KOPT-K1 (cell line): ENCODE data around the gene ARHGAP15.

Experiments
- H3K27ac ChIP-seq: fragments of 200-600 bp; sonication (generic); 2 replicates; pipeline ENCODE4 v1.5.1; 2016; ENCODE audit warnings: antibody characterized with exemption, mild to moderate bottlenecking, low read depth, low read length; ENCODE audit not compliant: poor library complexity, severe bottlenecking
- H3K36me3 ChIP-seq: fragments of 200-600 bp; sonication (generic); 2 replicates; pipeline ENCODE4 v1.5.1; 2017; ENCODE audit warnings: antibody characterized with exemption, mild to moderate bottlenecking, low read length, moderate library complexity; ENCODE audit not compliant: insufficient read depth
- H3K9me3 ChIP-seq: fragments of 200-600 bp; sonication (generic); 2 replicates; pipeline ENCODE4 v1.5.1; 2017; ENCODE audit warnings: antibody characterized with exemption, low read length, mild to moderate bottlenecking; ENCODE audit not compliant: insufficient read depth, poor library complexity, severe bottlenecking

ARHGAP15 gene

GRCh38 chr2:143558665-143559064 lies 429.4 kb downstream of the ARHGAP15 start:
- H3K36me3 ChIP-seq: peaks cover 63% of the 10 kb centered on the region
- no peaks in the 10 kb centered on the region for H3K9me3 ChIP-seq
- H3K27ac ChIP-seq: no peak overlapping the region

DNA sequence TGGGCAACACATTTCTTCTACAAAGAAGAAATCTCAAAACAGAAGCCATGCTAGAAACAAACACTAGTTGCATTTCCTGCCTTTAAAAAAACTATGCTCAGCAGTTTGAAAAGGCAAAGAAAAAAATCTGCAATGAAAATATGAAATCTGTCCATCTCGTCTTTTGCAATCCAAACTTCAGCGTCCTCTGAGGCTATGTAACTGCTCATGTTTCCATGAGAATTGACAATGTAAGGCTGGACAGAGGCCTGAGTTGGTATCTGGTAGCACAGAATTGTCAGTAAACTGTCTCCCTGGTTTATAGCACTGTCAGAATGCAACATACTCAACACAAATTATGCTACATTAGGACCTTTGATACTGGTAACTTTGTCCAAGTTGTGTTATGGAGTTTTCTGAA lies 429.9 kb downstream of the ARHGAP15 start:
- peaks cover 63% of the 10 kb centered on the region for H3K36me3 ChIP-seq
- H3K27ac ChIP-seq: no peak overlapping the region

DNA sequence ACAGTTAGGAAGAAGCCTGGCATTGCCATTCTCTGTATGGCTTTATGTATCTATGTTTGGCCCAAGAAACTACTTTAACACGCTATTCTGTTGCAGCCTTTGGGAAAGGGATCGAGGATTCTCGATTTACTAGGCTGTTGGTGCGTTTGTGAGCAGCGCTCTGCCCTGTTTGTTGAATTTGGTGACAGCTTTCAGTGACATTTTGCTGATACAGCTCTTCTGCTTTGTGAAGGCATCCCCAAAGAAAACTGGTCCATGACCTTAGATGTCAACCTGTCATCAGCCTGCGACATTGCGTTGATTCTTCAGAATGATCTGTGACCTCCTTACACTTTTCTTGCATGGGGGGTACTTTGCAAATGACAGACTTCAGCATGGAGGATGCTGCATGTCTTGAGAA lies 431.5 kb downstream of the ARHGAP15 start:
- Histone ChIP-seq H3K27ac (no peak overlapping the region), H3K9me3 (no peaks in the 10 kb centered on the region), H3K36me3 (peaks cover 66% of the 10 kb centered on the region)

More for the DNA sequence above, 429.9 kb downstream of the ARHGAP15 start:
- no peaks in the 10 kb centered on the region for H3K9me3 ChIP-seq

DNA sequence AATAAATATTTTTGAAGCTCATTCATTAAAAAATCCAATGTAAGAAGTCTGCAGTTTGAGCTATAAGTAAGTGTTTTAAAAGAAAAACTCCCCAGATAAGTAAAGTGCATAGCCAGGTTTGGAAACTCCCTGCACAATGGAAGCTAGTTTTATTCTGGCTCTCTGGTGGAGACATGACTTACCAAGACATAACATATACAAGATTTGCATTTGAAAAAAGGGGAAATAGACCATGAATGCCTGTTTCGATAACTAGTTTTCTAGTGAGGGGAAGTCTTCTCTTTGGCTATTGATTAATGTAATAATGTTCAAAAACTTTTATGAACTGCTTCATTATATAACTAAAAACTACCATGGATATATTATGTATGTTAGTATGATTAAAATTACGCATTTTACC lies 435.2 kb downstream of the ARHGAP15 start:
- Histone ChIP-seq H3K27ac (no peak overlapping the region), H3K9me3 (no peaks in the 10 kb centered on the region), H3K36me3 (peaks cover 53% of the 10 kb centered on the region)

DNA sequence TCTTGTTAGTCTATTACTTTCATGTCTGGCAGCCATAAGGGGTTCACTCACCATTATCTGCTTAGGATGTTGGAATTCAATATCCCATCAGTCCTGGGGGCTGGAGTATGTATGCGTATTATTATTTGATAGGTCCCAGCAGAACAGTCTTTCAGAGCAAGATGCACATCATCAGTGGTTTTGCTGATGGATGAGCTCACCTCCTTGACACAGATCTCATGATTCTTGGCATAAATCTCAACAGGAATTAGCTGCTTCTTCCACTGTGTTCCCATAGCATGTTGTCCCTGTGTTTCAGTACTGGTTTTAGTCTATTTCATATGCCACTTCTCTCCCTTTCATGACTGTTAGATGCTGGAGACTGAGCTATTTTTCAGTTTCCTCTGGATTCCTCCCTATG lies 442.5 kb downstream of the ARHGAP15 start:
- H3K27ac ChIP-seq: no peak overlapping the region
- peaks cover 34% of the 10 kb centered on the region; the same call in 1 of the 2 replicates for H3K36me3 ChIP-seq
- no peaks in the 10 kb centered on the region for H3K9me3 ChIP-seq

DNA sequence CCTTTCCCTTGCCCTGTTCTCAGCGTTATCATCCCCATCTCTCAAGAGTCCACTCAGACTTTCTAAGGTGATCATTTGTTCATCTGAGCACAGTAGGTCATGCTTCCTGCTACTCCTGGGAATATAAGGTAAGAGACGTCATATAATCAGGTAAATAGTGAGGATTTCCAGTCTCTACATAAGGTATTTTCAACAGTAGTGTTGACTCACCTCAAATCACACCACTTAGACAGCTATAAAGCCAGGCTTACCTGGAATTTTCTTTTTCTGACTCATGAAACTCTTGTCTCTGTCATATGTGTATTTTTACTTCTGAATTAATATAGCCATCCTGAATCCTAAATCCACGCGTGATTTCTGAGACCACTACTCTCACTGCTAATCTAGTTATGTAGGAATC lies 443.2 kb downstream of the ARHGAP15 start:
- Histone ChIP-seq H3K27ac (no peak overlapping the region), H3K9me3 (no peaks in the 10 kb centered on the region), H3K36me3 (peaks cover 27% of the 10 kb centered on the region; the same call in 1 of the 2 replicates)

- H3K9me3 ChIP-seq: no peaks in the 10 kb centered on the region
Observed at GRCh38 chr2:143574069-143574468, 444.9 kb downstream of the ARHGAP15 start.

DNA sequence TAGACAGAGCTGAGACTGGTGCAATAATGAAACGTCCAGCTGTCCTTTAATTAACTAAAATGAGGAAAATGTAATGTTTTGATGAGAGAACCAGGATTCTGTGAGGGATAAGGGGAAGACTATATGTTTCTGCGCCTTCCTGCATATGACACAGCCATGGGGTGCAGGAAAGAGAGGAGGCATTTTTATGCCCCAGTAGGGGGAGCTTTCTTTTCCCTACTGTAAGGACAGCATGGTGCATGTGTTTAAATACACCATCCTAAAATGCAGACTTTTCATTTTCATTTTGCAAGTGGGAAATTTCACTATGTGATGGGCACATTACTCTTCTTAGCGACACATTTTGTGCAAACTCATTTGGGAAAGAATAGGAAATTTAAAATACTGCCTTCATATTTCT lies 446.1 kb downstream of the ARHGAP15 start:
- H3K27ac ChIP-seq: no peak overlapping the region
- peaks cover 22% of the 10 kb centered on the region; the same call in 1 of the 2 replicates for H3K36me3 ChIP-seq
- H3K9me3 ChIP-seq: no peaks in the 10 kb centered on the region

More at GRCh38 chr2:143574069-143574468, 444.9 kb downstream of the ARHGAP15 start:
- peaks cover 23% of the 10 kb centered on the region; the same call in 1 of the 2 replicates for H3K36me3 ChIP-seq
- no peak overlapping the region for H3K27ac ChIP-seq

DNA sequence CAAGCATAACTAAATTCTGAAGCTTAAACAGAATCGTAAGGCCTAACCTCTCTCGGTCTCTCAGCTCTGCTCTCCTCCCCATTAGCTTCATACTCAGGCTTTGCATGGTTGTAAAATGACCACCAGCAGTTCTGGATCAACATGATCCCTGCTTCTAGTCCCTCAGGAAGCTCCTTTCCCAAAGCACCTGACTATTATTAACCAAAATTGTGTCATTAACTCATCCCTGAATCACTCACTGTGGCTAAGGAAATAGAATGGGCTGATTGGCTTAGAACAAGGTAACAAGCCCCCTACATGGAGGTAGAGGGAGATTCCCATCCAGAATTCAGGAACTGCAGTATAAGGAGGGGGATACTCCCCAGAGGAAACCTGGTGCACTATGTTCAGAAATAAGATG lies 448.3 kb downstream of the ARHGAP15 start:
- no peaks in the 10 kb centered on the region for H3K9me3 ChIP-seq
- H3K36me3 ChIP-seq: peaks cover 1% of the 10 kb centered on the region; the same call in 1 of the 2 replicates
- no peak overlapping the region for H3K27ac ChIP-seq

DNA sequence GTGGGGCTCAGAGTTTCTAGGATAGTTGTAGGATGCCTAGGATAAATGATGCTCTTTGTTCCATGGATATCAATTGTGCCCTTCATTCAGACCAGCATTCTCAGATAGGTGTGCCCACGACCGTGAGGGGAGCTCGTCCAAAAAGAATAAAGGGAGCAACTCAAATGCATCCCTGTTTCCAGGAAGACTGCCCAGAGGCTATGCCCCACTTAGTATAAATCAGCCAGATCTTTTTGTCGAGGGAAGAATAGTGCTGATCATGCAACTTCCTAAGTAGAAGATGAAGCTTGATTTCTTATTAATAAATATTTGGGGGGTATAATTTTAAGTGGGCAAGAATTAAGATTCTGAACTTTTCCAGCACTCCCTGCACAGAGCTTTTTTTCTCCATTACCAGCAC lies 450.2 kb downstream of the ARHGAP15 start:
- no peaks in the 10 kb centered on the region for H3K9me3 ChIP-seq

GRCh38 chr2:143581134-143581533 lies 451.9 kb downstream of the ARHGAP15 start:
- Histone ChIP-seq H3K36me3 (no peaks in the 10 kb centered on the region), H3K9me3 (no peaks in the 10 kb centered on the region), H3K27ac (no peak overlapping the region)

More for the DNA sequence above, 450.2 kb downstream of the ARHGAP15 start:
- no peaks in the 10 kb centered on the region for H3K36me3 ChIP-seq
- H3K27ac ChIP-seq: no peak overlapping the region

- H3K27ac ChIP-seq: no peak overlapping the region
- no peaks in the 10 kb centered on the region for H3K9me3 ChIP-seq
- H3K36me3 ChIP-seq: no peaks in the 10 kb centered on the region
Observed at GRCh38 chr2:143582046-143582747, 453.0 kb downstream of the ARHGAP15 start.

DNA sequence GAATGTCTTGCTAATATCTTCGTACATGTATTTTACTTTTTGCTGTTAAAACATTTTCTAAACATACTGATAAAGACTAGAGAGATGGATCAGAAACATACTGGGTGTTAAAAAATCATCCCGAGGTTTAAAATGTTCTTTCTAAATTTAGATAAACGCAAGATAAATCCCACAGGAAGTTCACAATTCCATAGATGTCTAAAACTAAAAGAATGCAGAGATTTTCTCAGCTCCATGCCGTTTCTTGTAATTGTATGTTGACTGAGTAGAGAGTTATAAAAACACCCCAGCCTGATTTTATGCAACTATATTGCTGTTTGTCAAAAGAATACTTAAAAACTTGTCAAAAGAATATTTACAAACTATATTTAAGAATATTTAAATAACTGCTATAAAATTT lies 455.7 kb downstream of the ARHGAP15 start:
- Histone ChIP-seq H3K36me3 (no peaks in the 10 kb centered on the region), H3K9me3 (no peaks in the 10 kb centered on the region), H3K27ac (no peak overlapping the region)

DNA sequence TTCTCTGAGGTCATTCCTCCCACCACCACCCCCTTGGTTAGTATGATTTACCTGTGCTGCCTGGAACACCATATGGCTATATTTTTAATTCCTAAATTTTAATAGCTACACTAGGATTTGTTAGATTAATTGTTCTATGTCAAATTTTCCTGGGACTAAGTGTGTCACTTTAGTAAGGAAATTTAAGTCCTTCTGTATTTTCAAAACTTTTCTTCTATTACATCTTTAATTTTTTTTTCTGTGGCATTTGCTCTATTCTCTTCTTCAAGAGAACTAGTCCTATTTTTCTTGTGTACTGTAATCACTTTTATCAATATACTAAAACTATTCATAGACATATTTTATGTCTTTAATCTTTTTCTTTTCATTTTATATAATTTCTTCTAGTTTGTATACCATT lies 456.9 kb downstream of the ARHGAP15 start:
- no peaks in the 10 kb centered on the region for H3K9me3 ChIP-seq
- H3K27ac ChIP-seq: no peak overlapping the region
- H3K36me3 ChIP-seq: no peaks in the 10 kb centered on the region

GRCh38 chr2:143588746-143589145 lies 459.5 kb downstream of the ARHGAP15 start:
- Histone ChIP-seq H3K36me3 (no peaks in the 10 kb centered on the region), H3K27ac (no peak overlapping the region), H3K9me3 (no peaks in the 10 kb centered on the region)

DNA sequence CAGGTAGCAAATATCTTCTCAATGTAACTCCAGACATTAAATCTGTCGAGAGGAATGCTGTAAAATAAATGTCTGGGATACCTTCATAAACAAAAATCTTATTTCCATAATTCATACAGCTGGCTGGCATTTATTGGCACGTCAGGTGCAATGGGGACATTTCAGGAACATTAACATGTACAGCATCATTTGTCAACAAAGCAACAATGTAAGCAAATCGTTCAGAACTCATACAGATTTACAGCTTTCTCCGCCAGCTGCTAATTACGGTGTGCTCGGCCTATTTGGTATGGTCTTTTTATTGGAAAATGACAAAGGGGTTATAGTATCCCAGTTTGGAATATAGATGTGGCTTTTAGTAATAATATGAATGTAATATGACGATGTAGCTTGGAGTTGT lies 464.9 kb downstream of the ARHGAP15 start:
- Histone ChIP-seq H3K27ac (no peak overlapping the region), H3K9me3 (no peaks in the 10 kb centered on the region), H3K36me3 (no peaks in the 10 kb centered on the region; the same call in 1 of the 2 replicates)
